GM12864 (cell line): ENCODE data around the gene OR14A16.

Experiments
- DNase-seq: peaks from one replicate; pipeline ENCODE4 v3.0.0-alpha.2; 2011; ENCODE audit warnings: low read depth
- H3K4me3 ChIP-seq: 2 replicates; pipeline ENCODE4 v1.5.1; 2011; ENCODE audit warnings: mild to moderate bottlenecking, low read depth, low read length, control low read depth
- CTCF ChIP-seq: IDR thresholded peaks from 2 replicates; pipeline ENCODE4 v1.5.1; 2011; ENCODE audit warnings: low read depth, mild to moderate bottlenecking, moderate library complexity, low read length, control low read depth, inconsistent platforms; ENCODE audit errors: missing control alignments

OR14A16 gene

GRCh38 chr1:247841796-247842195 lies 17.9 kb upstream of the OR14A16 start, which contains the start of gene OR11L1:
Gene OR11L1 (minus strand): TSS chr1:247841896. CDS start chr1:247841896, 0 bp downstream.
- TF ChIP-seq CTCF = no peak
- DNase-seq = no peak
- H3K4me3 ChIP-seq = no peak within 1 kb of the TSS

DNA sequence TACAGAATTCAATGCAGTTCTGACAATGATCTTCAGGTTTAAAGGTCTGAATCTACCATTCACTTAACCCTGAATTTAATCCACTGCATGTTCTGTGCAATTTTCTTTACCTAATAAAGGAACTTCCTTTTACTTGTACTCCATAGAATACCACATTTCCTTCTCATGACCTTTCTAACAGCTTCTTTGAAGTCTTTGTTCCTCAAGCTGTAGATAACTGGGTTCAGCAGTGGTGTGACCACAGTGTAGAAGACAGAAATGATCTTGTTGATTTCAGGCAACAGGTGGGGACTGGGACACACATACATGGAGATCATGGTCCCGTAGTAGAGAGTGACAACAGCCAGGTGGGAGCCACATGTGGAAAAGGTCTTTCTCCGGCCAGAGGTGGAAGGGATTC lies 16.9 kb upstream of the OR14A16 start:
- DNase-seq = no peak
- no peak overlapping the region for H3K4me3 ChIP-seq
- TF ChIP-seq CTCF = no peak

GRCh38 chr1:247833601-247834000 lies 9.7 kb upstream of the OR14A16 start:
- TF ChIP-seq CTCF = no peak
- DNase-seq = no peak
- no peak overlapping the region for H3K4me3 ChIP-seq

DNA sequence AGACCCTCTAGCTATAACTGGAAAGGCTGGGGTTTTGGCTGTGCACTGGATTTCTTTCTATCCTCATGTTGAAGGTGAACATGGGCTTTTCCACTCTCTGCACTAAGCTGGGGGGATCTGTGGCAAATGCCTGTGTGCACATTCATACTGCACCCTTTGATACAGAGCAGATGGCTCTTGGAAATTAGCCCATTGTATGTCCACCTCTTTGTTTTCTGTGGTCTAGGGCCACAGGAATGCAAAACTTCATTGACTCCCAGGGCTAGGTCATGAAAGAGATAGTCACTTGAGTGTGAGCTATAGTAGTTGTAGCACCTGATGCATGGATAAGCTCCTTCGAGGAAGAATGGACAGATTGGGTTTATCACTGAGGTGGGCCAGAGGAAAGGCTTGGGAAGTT lies 5.7 kb upstream of the OR14A16 start:
- H3K4me3 ChIP-seq = no peak overlapping the region
- TF ChIP-seq CTCF = no peak
- no peak for DNase-seq

- no peak for TF ChIP-seq CTCF
- no peak overlapping the region for H3K4me3 ChIP-seq
- no peak for DNase-seq
These were observed 1.4 kb upstream of the OR14A16 start for GRCh38 chr1:247825362-247825761.

- DNase-seq = no peak
- no peak for TF ChIP-seq CTCF
- H3K4me3 ChIP-seq = no peak overlapping the region
These were observed 1.9 kb downstream of the OR14A16 start for GRCh38 chr1:247822060-247822459.

DNA sequence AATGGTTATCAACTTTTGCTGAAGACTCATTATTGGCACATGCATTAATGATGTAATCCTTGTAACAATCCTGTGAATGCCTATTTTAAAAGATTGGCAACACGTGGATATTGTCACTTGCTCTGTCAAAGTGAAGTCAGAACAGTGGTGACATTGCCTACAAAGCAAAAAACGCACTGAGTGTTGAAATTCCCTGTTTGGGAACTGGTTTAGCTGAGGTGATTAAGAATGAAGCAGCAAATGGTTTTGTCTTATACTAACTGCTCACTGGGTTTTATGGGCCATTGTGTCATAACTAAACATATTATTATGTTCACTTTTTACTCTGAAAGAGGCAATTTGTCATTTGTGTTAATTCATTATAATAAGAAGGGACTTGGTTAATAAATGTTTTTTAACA lies 11.3 kb downstream of the OR14A16 start:
- DNase-seq = no peak
- TF ChIP-seq CTCF = no peak
- no peak overlapping the region for H3K4me3 ChIP-seq
